Right kidney (tissue), 1 donor: ENCODE measurements around the gene SPACA6.

Experiments used
- DNase-seq: peaks from one replicate; pipeline ENCODE4 v3.0.0-alpha.2; 2016

Gene SPACA6

DNA sequence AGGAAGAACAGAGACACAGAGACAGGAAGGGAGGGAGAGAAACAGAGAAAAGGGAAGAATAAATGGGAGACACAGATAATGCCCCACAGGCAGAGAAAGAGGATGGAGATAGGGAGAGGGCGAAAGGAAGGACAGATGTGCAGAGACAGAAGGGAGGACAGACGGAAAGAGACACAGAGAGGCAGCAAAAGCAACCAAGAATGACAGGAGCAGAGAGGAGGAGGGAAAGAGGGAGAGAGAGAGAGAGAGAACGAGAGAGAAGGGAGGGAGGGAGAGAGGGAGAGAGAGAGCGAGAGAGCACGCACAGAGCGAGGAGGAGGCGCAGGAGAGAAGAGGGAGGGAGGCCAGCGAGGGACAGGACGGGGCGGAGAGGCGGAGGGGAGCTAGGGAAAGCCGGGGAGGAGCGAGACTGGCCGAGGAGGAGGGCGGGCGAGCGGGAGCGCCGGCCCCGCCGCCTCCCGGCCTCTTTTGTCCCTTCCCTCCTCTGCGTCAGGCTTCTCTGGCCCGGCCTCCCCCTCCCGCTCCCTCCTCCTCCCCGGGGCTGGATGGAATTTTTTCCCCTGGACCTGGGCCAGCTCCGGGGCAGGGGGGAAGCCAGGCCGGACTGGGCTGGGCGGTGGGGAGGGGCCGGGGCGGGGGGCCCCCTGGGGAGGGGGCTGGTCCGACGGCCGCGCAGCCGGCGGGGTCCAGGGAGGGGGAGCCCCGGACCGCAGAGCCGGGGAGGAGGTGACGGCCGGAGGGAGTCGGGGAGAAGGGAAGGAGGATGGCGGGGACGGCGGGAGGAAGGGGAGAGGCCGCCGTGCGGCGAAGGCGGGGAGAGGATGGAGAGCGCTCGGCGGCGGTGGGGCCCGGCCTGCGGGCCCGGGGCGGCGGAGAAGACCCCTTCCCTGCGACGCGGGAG is 4.2 kb upstream of the SPACA6 start:
- peak; percentile 88 for DNase-seq

- DNase-seq, result no peak
Observed at GRCh38 chr19:51689751-51690453, 3.2 kb upstream of the SPACA6 start.

GRCh38 chr19:51690454-51691073 is 2.6 kb upstream of the SPACA6 start:
- peak; percentile 92 for DNase-seq

DNA sequence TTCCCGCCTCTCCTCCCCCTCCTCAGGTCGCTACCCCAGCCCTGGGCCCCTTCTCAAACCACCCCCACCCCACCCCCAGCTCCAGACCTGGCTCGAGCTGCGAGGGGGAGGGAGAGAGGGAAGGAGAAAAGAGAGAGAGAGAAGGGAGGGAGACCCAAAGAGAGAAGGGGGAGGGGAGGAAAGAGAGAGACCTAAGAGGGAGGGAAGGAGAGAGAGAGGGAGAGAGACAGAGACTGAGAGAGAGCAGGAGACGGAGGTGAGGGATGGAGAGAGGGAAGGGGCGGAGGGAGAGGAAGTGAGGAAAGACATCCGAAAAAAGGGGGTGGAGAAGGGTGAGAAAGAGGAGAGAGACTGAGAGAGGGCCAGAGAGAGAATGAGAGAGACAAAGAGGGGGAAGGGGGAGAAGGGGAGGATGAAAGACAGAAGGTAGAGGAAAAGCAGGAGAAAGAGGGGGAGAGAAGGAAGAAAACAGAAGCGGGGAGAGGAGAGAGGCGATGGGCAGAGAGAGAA is 2.0 kb upstream of the SPACA6 start:
- DNase-seq, result peak; percentile 63

GRCh38 chr19:51691584-51692428 is 1.3 kb upstream of the SPACA6 start:
- no peak for DNase-seq

DNA sequence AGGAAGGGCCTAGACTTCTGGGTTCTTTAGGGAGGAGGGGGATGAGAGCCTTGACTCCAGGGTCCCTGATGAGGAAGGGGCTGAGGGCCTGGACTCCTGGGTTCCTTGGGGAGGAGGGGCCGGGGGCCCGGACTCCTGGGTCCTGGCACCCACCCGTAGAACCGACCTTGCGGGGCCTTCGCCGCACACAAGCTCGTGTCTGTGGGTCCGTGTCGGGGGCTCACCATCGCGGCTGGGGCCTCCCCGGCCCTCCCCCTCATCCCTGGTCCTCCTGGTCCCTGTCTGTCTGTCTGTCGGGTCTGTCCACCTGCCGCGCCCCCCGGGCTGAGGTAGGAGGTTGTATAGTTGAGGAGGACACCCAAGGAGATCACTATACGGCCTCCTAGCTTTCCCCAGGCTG is 662 bp upstream of the SPACA6 start:
- no peak for DNase-seq

DNA sequence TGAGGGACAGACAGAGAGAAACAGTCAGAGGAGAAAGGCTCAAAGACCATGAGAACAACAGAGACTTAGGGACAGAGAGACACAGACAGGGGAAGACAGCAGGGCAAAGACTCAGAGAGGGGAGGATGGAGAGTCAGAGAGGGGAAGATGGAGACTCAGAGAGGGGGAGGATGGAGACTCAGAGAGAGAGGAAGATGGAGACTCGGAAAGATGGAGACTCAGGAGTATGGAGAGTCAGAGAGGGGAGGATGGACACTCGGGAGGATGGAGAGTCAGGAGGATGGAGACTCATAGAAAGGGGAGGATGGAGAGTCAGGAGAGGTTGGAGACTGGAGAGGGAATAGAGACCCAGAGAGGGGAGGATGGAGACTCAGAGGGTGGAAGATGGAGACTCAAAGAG is 689 bp downstream of the SPACA6 start:
- DNase-seq, result no peak

- DNase-seq, result no peak
Observed at GRCh38 chr19:51694318-51695085, 1.4 kb downstream of the SPACA6 start.

DNA sequence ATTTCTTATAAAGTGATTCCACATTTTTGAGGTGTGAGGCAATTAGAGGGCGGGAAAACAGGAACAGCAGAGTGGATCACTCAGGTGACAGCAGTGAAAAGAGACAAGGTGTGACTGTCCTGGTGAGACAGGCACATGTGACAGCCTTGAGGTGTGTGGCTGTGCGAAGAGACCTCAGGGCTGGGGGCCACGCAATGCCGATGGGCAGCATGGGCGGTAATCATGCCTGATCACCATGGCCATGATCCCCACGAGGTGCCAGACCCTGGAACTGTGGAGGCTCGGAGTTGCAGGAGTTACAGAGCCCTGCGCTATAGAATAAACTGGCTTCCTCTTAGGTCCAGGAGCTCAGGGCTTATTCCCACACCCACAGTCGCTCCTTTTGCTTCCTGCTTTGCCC is 2.0 kb downstream of the SPACA6 start:
- no peak for DNase-seq

DNA sequence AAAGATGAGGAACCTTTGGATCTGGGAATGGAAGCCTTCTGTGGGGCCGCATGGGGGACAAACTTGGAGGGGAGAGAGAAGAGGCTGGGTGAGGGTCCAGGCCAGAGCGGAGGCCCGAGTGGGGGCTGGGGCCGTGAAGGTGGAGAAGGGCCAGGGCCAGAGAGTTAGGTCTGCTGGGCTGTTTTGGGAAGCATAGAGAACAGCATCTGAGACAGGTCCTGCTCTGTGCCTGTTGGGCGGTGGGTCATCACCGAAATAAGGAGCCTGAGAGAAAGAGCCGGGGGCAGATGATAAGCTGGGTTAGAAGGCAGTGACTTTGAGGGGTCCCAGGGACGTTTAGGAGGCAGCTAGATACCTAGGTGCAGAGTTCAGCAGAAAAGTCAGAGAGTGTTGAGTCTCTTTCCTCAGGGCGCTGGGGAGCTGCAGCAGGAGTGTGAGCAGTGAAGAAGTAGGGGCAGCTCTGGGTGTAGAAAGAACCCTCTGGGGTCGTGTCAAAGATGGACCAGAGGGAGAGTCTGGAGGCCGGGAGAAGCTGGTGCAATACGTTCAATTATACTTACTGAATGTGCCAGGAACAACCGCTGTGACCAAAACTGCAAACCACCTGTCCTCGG is 2.7 kb downstream of the SPACA6 start:
- DNase-seq, result no peak

DNA sequence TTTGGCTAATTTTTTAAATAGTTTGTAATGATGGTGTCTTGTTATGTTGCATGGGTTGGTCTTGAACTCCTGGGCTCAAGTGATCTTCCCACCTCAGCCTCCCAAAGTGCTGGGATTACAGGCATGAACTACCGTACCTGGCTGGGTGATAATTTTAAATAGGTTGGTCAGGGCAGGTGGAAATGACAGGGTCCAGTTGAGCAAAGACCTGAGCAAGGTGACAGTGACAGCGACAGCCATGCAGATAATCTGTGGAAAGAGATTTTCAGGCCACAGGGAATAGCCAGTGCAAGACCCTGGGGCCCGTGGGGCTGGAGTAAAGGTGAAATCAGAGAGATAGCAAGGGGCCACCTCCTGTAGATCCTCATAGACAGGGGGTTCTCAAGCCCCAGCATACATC is 3.5 kb downstream of the SPACA6 start:
- no peak for DNase-seq

DNA sequence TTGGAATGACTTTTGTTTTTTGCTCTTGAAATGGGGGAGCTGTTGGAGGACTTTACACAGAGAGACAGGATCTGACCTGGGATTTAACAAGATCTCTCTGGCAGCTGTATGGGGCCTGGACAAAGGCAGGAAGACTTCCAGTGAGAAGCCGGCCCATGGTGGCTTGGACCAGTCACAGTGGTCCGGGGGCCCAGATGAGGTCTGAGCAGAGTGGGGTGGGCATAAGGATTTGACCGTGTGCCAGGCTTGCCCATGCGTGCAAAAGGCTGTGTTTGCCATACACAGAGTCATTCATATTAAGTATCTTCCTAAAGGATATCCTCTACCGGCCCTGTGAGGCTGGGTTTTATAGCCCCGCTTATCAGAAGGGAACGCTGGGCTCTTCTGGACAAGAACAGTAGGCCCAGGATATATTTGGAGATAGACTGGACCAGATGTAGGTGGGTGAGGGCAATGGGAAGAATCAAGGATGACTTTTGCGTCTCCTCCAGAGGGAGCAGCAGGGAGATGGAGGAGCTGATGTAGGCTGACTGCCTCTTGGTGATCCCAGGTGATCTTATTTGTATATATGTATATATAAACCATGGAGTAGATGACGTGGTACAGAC is 4.1 kb downstream of the SPACA6 start:
- no peak for DNase-seq

- no peak for DNase-seq
Observed at GRCh38 chr19:51698296-51698695, 5.2 kb downstream of the SPACA6 start.

DNA sequence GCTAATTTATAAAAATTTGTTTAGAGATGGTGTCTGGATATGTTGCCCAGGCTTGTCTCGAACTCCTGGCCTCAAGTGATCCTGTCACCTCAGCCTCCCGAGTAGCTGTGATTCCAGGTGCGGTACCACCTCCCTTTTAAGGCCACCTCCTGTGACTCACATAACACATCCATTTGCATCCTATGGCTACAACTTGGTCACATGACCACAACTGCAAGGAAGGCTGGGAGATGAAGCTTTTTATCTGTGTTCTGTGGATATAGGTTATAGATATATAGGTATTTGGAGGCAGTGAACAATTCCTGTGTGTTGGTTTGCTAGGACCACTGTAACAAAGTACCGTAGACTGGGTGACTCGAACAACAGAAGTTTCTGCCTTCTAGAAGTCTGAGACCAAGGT is 6.0 kb downstream of the SPACA6 start:
- no peak for DNase-seq

DNA sequence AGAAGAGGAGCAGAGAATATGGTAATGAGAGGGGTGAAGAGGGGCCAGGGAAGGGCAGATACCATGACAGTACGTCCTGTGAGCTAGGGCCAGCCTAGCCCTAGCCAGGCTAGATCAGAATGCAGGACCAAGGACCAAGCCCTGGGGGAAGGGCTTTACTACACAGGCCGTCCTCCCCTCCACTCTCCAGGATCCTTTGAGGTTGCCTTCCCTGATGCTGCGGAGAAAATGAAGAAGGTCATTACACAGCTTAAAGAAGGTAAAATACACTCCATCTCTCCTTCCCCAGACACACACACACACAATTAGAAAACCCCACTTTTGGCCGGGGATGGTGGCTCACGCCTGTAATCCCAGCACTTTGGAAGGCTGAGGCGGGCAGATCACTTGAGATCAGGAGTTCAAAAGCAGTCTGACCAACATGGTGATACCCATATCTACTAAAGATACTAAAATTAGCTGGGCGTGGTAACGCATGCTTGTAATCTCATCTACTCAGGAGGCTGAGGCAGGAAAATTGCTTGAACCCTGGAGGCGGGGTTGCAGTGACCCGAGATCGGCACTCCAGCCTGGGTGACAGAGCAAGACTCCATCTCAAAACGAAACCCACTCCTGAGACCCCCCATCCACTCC is 8.5 kb downstream of the SPACA6 start:
- DNase-seq, result no peak

GRCh38 chr19:51702103-51702824 is 9.1 kb downstream of the SPACA6 start:
- peak; percentile 63 for DNase-seq

- peak; percentile 68 for DNase-seq
Observed at GRCh38 chr19:51702825-51703574, 9.9 kb downstream of the SPACA6 start.
